T-cell (primary cell): ENCODE data around the gene PTPRC. TPM values are rescaled to one million over a fixed set of nuclear protein-coding genes. Genes with fewer than 3 reads are reported as not detected.

Source experiments
- ATAC-seq, 4 experiments: fragments of 200-7000 bp in 3 of 4; fragments of 150-1000 bp in 1 of 4; cut with Tn5 transposase; replicated peaks in 1 of 4; 1 replicate in 3 of 4; 2 replicates in 1 of 4; pipeline ENCODE4 v1.10.0; 2021; ENCODE audit warnings: moderate library complexity in 3 of 4, mild to moderate bottlenecking in 2 of 4, moderate number of reproducible peaks in 1 of 4
- CTCF ChIA-PET, 2 donors: fragments of 300-600 bp; sonication (Branson Sonifier 250); formaldehyde crosslinking; loops; one replicate each; lab custom pipeline; 2022; ENCODE audit warnings: antibody characterized with exemption in 2 of 2; lab: Charles Lee
- POLR2A ChIA-PET, 2 donors: fragments of 300-600 bp; sonication (Branson Sonifier 250); formaldehyde crosslinking; loops; one replicate each; lab custom pipeline; 2022; ENCODE audit warnings: antibody characterized with exemption in 2 of 2; lab: Charles Lee
- DNase-seq, 35 experiments: peaks; one replicate each; pipeline versions ENCODE4 v3.0.0 to v3.0.0-alpha.2; 2013 to 2023
- H3K27ac ChIP-seq: one replicate; pipeline ENCODE4 v1.5.1; 2013; ENCODE audit warnings: low read length
- H3K27me3 ChIP-seq, 2 experiments: replicated peaks in 1 of 2; 1 replicate in 1 of 2; 2 replicates in 1 of 2; pipeline versions ENCODE4 v1.6.1 to v1.7.0; 2013; ENCODE audit warnings: low read length in 1 of 2, mixed read lengths in 1 of 2; ENCODE audit not compliant: control insufficient read depth in 2 of 2, insufficient read depth in 2 of 2; ENCODE audit errors: extremely low read depth in 1 of 2
- H3K36me3 ChIP-seq, 2 donors: 1 replicate in 1 of 2; 2 replicates in 1 of 2; pipeline versions ENCODE4 v1.6.1 to v1.7.0; 2013; ENCODE audit warnings: low read length in 1 of 2; ENCODE audit not compliant: control insufficient read depth in 2 of 2, insufficient read depth in 1 of 2; ENCODE audit errors: extremely low read depth in 1 of 2
- H3K4me1 ChIP-seq, 2 experiments: 1 replicate in 1 of 2; 2 replicates in 1 of 2; pipeline versions ENCODE4 v1.6.1 to v1.7.0; 2013; ENCODE audit warnings: low read length in 2 of 2, mixed read lengths in 1 of 2; ENCODE audit not compliant: insufficient read depth in 2 of 2, control insufficient read depth in 1 of 2; ENCODE audit errors: extremely low read depth in 1 of 2
- H3K4me3 ChIP-seq, 2 donors: 1 replicate in 1 of 2; 2 replicates in 1 of 2; pipeline versions ENCODE4 v1.5.1 to v1.7.0; 2013; ENCODE audit warnings: mild to moderate bottlenecking in 2 of 2, low read length in 1 of 2, moderate library complexity in 1 of 2; ENCODE audit not compliant: control insufficient read depth in 1 of 2; ENCODE audit errors: extremely low read depth in 1 of 2
- H3K9me3 ChIP-seq: 2 replicates; pipeline ENCODE4 v1.7.0; 2013
- H3K27ac Mint-ChIP-seq, 2 donors: one replicate each; pipeline ENCODE4 v1.8.0; 2020 to 2021; ENCODE audit warnings: mild to moderate bottlenecking in 2 of 2, mixed read lengths in 2 of 2
- H3K27me3 Mint-ChIP-seq, 2 donors: one replicate each; pipeline ENCODE4 v1.8.0; 2021 to 2022; ENCODE audit warnings: mixed read lengths in 2 of 2
- H3K36me3 Mint-ChIP-seq: one replicate; pipeline ENCODE4 v1.8.0; 2021; ENCODE audit warnings: mixed read lengths
- H3K4me1 Mint-ChIP-seq, 3 donors: one replicate each; pipeline ENCODE4 v1.8.0; 2020 to 2022; ENCODE audit warnings: mixed read lengths in 3 of 3, mild to moderate bottlenecking in 1 of 3
- H3K4me3 Mint-ChIP-seq, 3 donors: one replicate each; pipeline ENCODE4 v1.8.0; 2020 to 2022; ENCODE audit warnings: mild to moderate bottlenecking in 3 of 3, mixed read lengths in 3 of 3, moderate library complexity in 3 of 3
- H3K9me3 Mint-ChIP-seq, 3 donors: one replicate each; pipeline ENCODE4 v1.8.0; 2020 to 2022; ENCODE audit warnings: mixed read lengths in 3 of 3
- WGBS: methylation state at CpG from one replicate; pipeline ENCODE4 v1.1.5; 2013; ENCODE audit warnings: missing lambda C conversion rate; ENCODE audit not compliant: insufficient coverage; 5-methylcytosine and 5-hydroxymethylcytosine counted together
- total RNA-seq, 35 experiments: library from RNA in 6 of 35; stranded (reverse) in 6 of 35; fragments of 120-200 nt in 1 of 35; gene quantifications; one replicate each; pipeline versions ENCODE4 v1.2.1 to v1.2.4 and lab custom pipeline; 2013 to 2026

PTPRC gene
- total RNA-seq, 5 donors from 2014 or later (not counting 1 experiment from before 2014, with no cell fraction given), result 674 to 984 (median 781) TPM

DNA sequence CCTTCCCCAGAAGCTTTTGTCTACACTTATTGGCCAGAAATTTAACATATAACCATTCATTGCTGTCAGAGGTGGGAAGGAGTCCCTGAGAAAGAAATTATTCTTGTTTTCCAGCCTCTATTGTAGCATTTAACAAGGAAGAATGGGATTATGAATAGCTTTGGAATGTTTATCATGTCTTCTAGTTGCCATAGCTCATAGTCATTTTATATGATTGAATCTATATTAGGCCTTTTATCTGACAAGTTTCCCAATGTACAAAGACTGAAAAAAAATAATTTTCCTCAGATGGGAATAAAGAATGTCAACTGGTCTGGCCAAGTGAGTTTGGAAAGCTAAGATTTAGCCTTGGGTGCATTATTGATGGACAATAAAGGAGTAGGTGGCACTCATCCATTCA is 28.3 kb downstream of the PTPRC start:
- Histone ChIP-seq H3K4me1 (peaks cover 47 to 88% of the 10 kb centered on the region in 2 experiments), H3K36me3 (peaks cover 0 to 60% of the 10 kb centered on the region in 2 donors), H3K9me3 (no peaks in the 10 kb centered on the region), H3K27ac (peak overlapping the region; percentile 94), H3K27me3 (no peaks in the 10 kb centered on the region), H3K4me3 (no peak overlapping the region)
- Mint-ChIP-seq H3K36me3 (peaks cover 72% of the 10 kb centered on the region), H3K27ac (peak overlapping the region; percentile 97 to 98), H3K4me1 (peaks cover 85 to 87% (median 87%) of the 10 kb centered on the region in 3 donors), H3K4me3 (peak overlapping the region; percentile 29 to 69 (median 49)), H3K27me3 (no peaks in the 10 kb centered on the region), H3K9me3 (no peaks in the 10 kb centered on the region)
- DNase-seq (no peak), ATAC-seq (no peak)
- ChIA-PET CTCF (interaction anchor here in 1 of 2 donors (0.5 to 1.9 kb wide), 3 partner anchors 15 to 269 kb away, joined by 3 to 9 read pairs (median 5); no protein-coding TSS in a partner anchor), POLR2A (interaction anchor here (0.6 to 4.9 kb wide), 12 partner anchors 10 to 140 kb away, joined by 3 to 33 read pairs (median 6); no protein-coding TSS in a partner anchor)

- Mint-ChIP-seq H3K4me1 (peaks cover 86 to 87% (median 87%) of the 10 kb centered on the region in 3 donors), H3K4me3 (peak overlapping the region; percentile 49 to 69 (median 61)), H3K9me3 (no peaks in the 10 kb centered on the region), H3K27ac (peak overlapping the region; percentile 97 to 98), H3K27me3 (no peaks in the 10 kb centered on the region), H3K36me3 (peaks cover 75% of the 10 kb centered on the region)
- H3K36me3 ChIP-seq, result peaks cover 0 to 62% of the 10 kb centered on the region in 2 donors
- H3K27me3 ChIP-seq, result no peaks in the 10 kb centered on the region
- CTCF ChIA-PET, result interaction anchor here (0.7 to 1.9 kb wide), 5 partner anchors 14 to 498 kb away, joined by 3 to 9 read pairs (median 5); no protein-coding TSS in a partner anchor
- DNase-seq (no peak), ATAC-seq (no peak)
- H3K4me3 ChIP-seq, result no peak overlapping the region
- peaks cover 51 to 83% of the 10 kb centered on the region in 2 experiments for H3K4me1 ChIP-seq
- POLR2A ChIA-PET, result interaction anchor here (0.6 to 4.9 kb wide), 17 partner anchors 8 to 149 kb away, joined by 3 to 33 read pairs (median 5); no protein-coding TSS in a partner anchor
- H3K9me3 ChIP-seq, result no peaks in the 10 kb centered on the region
- peak overlapping the region; percentile 94 for H3K27ac ChIP-seq
These were observed 29.0 kb downstream of the PTPRC start for GRCh38 chr1:198667807-198668206.

GRCh38 chr1:198669023-198669698 is 30.3 kb downstream of the PTPRC start:
- Histone ChIP-seq H3K9me3 (no peaks in the 10 kb centered on the region), H3K36me3 (peaks cover 0 to 59% of the 10 kb centered on the region in 2 donors), H3K4me3 (no peak overlapping the region), H3K27ac (peak overlapping the region; percentile 94), H3K4me1 (peaks cover 43 to 82% of the 10 kb centered on the region in 2 experiments), H3K27me3 (no peaks in the 10 kb centered on the region)
- CTCF ChIA-PET, result interaction anchor here (0.5 to 1.6 kb wide), 4 partner anchors 10 to 19 kb away, joined by 4 to 6 read pairs (median 5); no protein-coding TSS in a partner anchor
- no peaks in the 10 kb centered on the region for H3K9me3 Mint-ChIP-seq
- peaks cover 70% of the 10 kb centered on the region for H3K36me3 Mint-ChIP-seq
- peaks cover 87 to 89% (median 89%) of the 10 kb centered on the region in 3 donors for H3K4me1 Mint-ChIP-seq
- POLR2A ChIA-PET, result interaction anchor here (0.6 to 4.9 kb wide), 14 partner anchors 9 to 522 kb away, joined by 3 to 33 read pairs (median 6); no protein-coding TSS in a partner anchor
- WGBS, result no CpG with 5 or more reads among the region's 5 CpGs
- H3K27me3 Mint-ChIP-seq, result no peaks in the 10 kb centered on the region
- H3K4me3 Mint-ChIP-seq, result peak overlapping the region; percentile 61 to 71 (median 69)
- peak overlapping the region; percentile 97 to 98 for H3K27ac Mint-ChIP-seq
- DNase-seq (peak in 6 of 35 experiments; percentile 18 to 75 (median 24)), ATAC-seq (peak; percentile 65 to 89 (median 86))

DNA sequence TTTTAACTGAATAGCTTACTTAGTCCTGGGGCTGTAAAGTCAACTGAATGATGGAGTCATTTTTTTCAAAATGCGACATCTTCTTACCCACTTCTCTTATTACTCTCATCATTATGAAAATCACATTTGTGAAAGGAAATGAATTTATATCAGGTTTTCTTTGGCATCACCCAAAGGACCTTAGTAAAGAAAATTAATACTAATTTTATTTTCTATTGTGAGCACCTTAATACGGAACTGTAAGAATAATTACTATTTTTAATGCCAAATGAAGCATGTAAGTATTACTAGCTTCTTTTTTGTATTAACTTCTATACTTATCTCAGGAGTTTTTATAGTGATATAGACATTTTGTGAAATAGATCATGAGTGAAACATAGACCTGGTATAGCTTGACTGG is 30.9 kb downstream of the PTPRC start:
- peaks cover 86 to 87% (median 86%) of the 10 kb centered on the region in 3 donors for H3K4me1 Mint-ChIP-seq
- H3K36me3 Mint-ChIP-seq, result peaks cover 66% of the 10 kb centered on the region
- POLR2A ChIA-PET, result interaction anchor here (0.6 to 4.9 kb wide), 11 partner anchors 9 to 523 kb away, joined by 3 to 33 read pairs (median 7); no protein-coding TSS in a partner anchor
- H3K9me3 Mint-ChIP-seq, result no peaks in the 10 kb centered on the region
- peak overlapping the region; percentile 55 to 71 (median 69) for H3K4me3 Mint-ChIP-seq
- H3K4me3 ChIP-seq, result no peak overlapping the region
- H3K27ac Mint-ChIP-seq, result peak overlapping the region; percentile 97 to 98
- H3K4me1 ChIP-seq, result peaks cover 41 to 79% of the 10 kb centered on the region in 2 experiments
- WGBS, result no CpG with 5 or more reads among the region's 2 CpGs
- no peaks in the 10 kb centered on the region for H3K27me3 Mint-ChIP-seq
- H3K27me3 ChIP-seq, result no peaks in the 10 kb centered on the region
- H3K27ac ChIP-seq, result peak overlapping the region; percentile 94
- DNase-seq (no peak), ATAC-seq (no peak)
- H3K9me3 ChIP-seq, result no peaks in the 10 kb centered on the region
- CTCF ChIA-PET, result interaction anchor here (0.5 to 1.0 kb wide), 4 partner anchors 9 to 59 kb away, joined by 3 to 6 read pairs (median 4); no protein-coding TSS in a partner anchor
- peaks cover 0 to 55% of the 10 kb centered on the region in 2 donors for H3K36me3 ChIP-seq

- Histone ChIP-seq H3K4me1 (peaks cover 27 to 81% of the 10 kb centered on the region in 2 experiments), H3K27me3 (no peaks in the 10 kb centered on the region), H3K36me3 (peaks cover 0 to 45% of the 10 kb centered on the region in 2 donors), H3K9me3 (no peaks in the 10 kb centered on the region), H3K4me3 (no peak overlapping the region), H3K27ac (peak overlapping the region; percentile 94)
- no peaks in the 10 kb centered on the region for H3K27me3 Mint-ChIP-seq
- ChIA-PET POLR2A (interaction anchor here in 1 of 2 donors (0.8 to 1.5 kb wide), 4 partner anchors 10 to 19 kb away, joined by 3 to 4 read pairs (median 4); no protein-coding TSS in a partner anchor), CTCF (interaction anchor here in 1 of 2 donors (1.8 kb wide), 1 partner anchor 10 kb away, joined by 4 read pairs; no protein-coding TSS in a partner anchor)
- no CpG with 5 or more reads among the region's 1 CpG for WGBS
- H3K4me1 Mint-ChIP-seq, result peaks cover 88 to 89% (median 89%) of the 10 kb centered on the region in 3 donors
- ATAC-seq (no peak), DNase-seq (no peak)
- no peaks in the 10 kb centered on the region for H3K9me3 Mint-ChIP-seq
- H3K4me3 Mint-ChIP-seq, result peak overlapping the region; percentile 44 to 60 (median 59)
- H3K27ac Mint-ChIP-seq, result peak overlapping the region; percentile 90 to 97
- H3K36me3 Mint-ChIP-seq, result peaks cover 66% of the 10 kb centered on the region
These were observed 32.3 kb downstream of the PTPRC start for GRCh38 chr1:198671136-198671535.

DNA sequence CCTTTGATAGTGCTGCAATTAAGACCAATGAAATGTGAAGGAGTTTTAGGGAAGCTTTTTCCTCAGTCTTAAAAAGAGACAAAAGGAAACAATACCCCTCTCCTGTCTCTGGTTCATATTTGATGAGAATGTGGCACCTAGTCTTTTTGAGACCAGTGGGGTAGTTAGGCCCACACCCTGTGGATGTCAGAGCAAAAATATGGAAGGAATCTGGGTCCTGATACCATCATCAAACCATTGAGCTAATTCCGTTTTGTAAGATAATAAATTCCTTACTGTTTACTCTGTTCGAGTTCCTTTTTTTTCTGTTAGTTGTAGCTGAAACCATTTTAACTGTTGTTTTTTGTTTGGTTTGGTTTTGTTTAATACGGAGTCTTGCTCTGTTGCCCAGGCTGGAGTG is 33.3 kb downstream of the PTPRC start:
- Mint-ChIP-seq H3K4me3 (peak overlapping the region in 2 of 3 donors; percentile 31 to 44), H3K4me1 (peaks cover 92% of the 10 kb centered on the region in 3 donors), H3K27me3 (no peaks in the 10 kb centered on the region), H3K27ac (peak overlapping the region; percentile 90 to 97), H3K9me3 (no peaks in the 10 kb centered on the region), H3K36me3 (peaks cover 65% of the 10 kb centered on the region)
- ChIA-PET CTCF (interaction anchor here in 1 of 2 donors (0.7 to 1.8 kb wide), 5 partner anchors 9 to 51 kb away, joined by 3 to 5 read pairs (median 3); no protein-coding TSS in a partner anchor), POLR2A (interaction anchor here (0.6 to 1.5 kb wide), 13 partner anchors 9 to 151 kb away, joined by 3 to 7 read pairs (median 4); no protein-coding TSS in a partner anchor)
- WGBS, result no CpG with 5 or more reads among the region's 3 CpGs
- ATAC-seq (no peak), DNase-seq (no peak)
- peaks cover 31 to 79% of the 10 kb centered on the region in 2 experiments for H3K4me1 ChIP-seq
- peak overlapping the region; percentile 94 for H3K27ac ChIP-seq
- no peak overlapping the region for H3K4me3 ChIP-seq
- H3K27me3 ChIP-seq, result no peaks in the 10 kb centered on the region
- peaks cover 0 to 36% of the 10 kb centered on the region in 2 donors for H3K36me3 ChIP-seq
- H3K9me3 ChIP-seq, result no peaks in the 10 kb centered on the region
